ENCODE results near the gene TBC1D22A. TPM values are rescaled to one million over a fixed set of nuclear protein-coding genes. Genes with fewer than 3 reads are reported as not detected.
A peak's percentile ranks its signal among the peaks of the same experiment; 100 is the strongest.

Gene TBC1D22A
- total and polyA plus RNA-seq, 2 experiments from 2014 or later, result 9.6 to 13.3 TPM

GRCh38 chr22:47136671-47137070 lies 374.2 kb downstream of the TBC1D22A start:
- Histone ChIP-seq H4K20me1 (replicated peaks; ENCODE audit: insufficient read depth) (no peaks in the 10 kb centered on the region), H3K4me1 (ENCODE audit: insufficient read depth) (no peaks in the 10 kb centered on the region), H3K36me3 (ENCODE audit: insufficient read depth) (no peaks in the 10 kb centered on the region), H3K27me3 (ENCODE audit: insufficient read depth) (no peaks in the 10 kb centered on the region), H3K4me3 (no peak overlapping the region), H3K9me2 (ENCODE audit: insufficient read depth) (no peaks in the 10 kb centered on the region), H3K4me2 (no peak overlapping the region), H2AFZ (no peak overlapping the region), H3K79me2 (replicated peaks; ENCODE audit: insufficient read depth) (no peaks in the 10 kb centered on the region), H3F3A (replicated peaks; ENCODE audit: low read depth) (no peaks in the 10 kb centered on the region), H3K27ac (ENCODE audit: low read depth) (no peak overlapping the region)
- no peaks in the 10 kb centered on the region for H3K36me3 Mint-ChIP-seq (ENCODE audit: low read depth)
- DNase-seq (ENCODE audit: low spot score), result no peak
- no peak overlapping the region for H3K27ac Mint-ChIP-seq
- H3K4me1 Mint-ChIP-seq, result no peaks in the 10 kb centered on the region; the same call in 2 of the 3 replicates
- H3K4me3 Mint-ChIP-seq, result no peak overlapping the region
- H3K27me3 Mint-ChIP-seq (ENCODE audit: insufficient read depth, low read depth, poor library complexity), result peaks cover 6% of the 10 kb centered on the region
- TF ChIP-seq, protein P1, sequence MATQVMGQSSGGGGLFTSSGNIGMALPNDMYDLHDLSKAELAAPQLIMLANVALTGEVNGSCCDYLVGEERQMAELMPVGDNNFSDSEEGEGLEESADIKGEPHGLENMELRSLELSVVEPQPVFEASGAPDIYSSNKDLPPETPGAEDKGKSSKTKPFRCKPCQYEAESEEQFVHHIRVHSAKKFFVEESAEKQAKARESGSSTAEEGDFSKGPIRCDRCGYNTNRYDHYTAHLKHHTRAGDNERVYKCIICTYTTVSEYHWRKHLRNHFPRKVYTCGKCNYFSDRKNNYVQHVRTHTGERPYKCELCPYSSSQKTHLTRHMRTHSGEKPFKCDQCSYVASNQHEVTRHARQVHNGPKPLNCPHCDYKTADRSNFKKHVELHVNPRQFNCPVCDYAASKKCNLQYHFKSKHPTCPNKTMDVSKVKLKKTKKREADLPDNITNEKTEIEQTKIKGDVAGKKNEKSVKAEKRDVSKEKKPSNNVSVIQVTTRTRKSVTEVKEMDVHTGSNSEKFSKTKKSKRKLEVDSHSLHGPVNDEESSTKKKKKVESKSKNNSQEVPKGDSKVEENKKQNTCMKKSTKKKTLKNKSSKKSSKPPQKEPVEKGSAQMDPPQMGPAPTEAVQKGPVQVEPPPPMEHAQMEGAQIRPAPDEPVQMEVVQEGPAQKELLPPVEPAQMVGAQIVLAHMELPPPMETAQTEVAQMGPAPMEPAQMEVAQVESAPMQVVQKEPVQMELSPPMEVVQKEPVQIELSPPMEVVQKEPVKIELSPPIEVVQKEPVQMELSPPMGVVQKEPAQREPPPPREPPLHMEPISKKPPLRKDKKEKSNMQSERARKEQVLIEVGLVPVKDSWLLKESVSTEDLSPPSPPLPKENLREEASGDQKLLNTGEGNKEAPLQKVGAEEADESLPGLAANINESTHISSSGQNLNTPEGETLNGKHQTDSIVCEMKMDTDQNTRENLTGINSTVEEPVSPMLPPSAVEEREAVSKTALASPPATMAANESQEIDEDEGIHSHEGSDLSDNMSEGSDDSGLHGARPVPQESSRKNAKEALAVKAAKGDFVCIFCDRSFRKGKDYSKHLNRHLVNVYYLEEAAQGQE (IDR thresholded peaks at IDR 0.05; ENCODE audit: unreplicated experiment), result no peak
- TF ChIP-seq CREB1 (CRISPR knock-in tag; IDR thresholded peaks at IDR 0.05; ENCODE audit: low read depth) (no peak), STAT1 (IDR thresholded peaks at IDR 0.05; ENCODE audit: unreplicated experiment) (no peak)
- no peak for ATAC-seq
- no peaks in the 10 kb centered on the region for H3K9me3 Mint-ChIP-seq

DNA sequence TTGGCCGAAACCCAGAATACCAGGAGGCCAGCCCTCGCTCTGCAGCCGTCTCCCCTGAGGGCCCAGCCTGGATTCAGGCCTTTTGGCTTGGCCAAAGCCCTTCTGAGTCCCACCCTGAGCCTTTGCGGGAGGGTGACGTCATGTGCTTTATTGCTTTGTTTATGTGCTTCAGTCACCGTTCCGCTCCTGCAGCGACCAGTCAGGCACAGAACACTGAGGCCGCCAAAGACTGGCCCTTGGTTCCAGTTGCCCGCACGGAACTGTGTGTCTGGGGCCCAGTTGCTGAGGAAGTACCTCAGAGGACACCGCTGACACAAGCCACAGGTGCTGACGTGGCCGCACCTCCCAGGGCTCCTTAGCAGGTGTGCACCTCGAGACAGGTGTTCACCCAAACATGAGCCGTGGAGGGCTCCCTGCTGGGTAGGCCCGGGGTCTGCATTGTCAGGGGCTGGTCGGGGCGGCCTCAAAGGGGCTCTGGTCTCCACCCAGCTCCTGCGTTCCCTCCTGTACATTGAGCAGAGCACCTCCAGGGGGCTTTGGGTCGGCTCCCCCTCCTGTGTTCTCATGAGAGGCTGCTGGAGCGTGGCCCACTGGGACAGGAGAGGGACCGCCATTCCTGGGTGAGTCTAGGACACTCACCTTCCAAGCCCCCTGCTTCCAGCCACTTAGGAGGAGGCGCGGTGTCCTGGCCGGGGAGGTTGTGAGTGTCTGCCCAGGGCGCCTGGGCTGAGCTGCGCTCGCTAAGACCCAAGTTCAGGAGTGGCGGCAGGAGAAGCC lies 376.8 kb downstream of the TBC1D22A start:
- no peaks in the 10 kb centered on the region for H3F3A ChIP-seq (replicated peaks; ENCODE audit: low read depth)
- Mint-ChIP-seq H3K36me3 (ENCODE audit: low read depth) (no peaks in the 10 kb centered on the region), H3K27me3 (ENCODE audit: insufficient read depth, low read depth, poor library complexity) (peaks cover 6% of the 10 kb centered on the region), H3K9me3 (no peaks in the 10 kb centered on the region), H3K4me3 (no peak overlapping the region), H3K4me1 (no peaks in the 10 kb centered on the region), H3K27ac (0 out of 2 replicates have a peak overlapping the region, but pooled peaks have one; percentile 28)
- no peak overlapping the region for H3K4me2 ChIP-seq
- no peak for TF ChIP-seq EZH2phosphoT487 (IDR thresholded peaks at IDR 0.05; ENCODE audit: unreplicated experiment)
- TF ChIP-seq, protein P2, sequence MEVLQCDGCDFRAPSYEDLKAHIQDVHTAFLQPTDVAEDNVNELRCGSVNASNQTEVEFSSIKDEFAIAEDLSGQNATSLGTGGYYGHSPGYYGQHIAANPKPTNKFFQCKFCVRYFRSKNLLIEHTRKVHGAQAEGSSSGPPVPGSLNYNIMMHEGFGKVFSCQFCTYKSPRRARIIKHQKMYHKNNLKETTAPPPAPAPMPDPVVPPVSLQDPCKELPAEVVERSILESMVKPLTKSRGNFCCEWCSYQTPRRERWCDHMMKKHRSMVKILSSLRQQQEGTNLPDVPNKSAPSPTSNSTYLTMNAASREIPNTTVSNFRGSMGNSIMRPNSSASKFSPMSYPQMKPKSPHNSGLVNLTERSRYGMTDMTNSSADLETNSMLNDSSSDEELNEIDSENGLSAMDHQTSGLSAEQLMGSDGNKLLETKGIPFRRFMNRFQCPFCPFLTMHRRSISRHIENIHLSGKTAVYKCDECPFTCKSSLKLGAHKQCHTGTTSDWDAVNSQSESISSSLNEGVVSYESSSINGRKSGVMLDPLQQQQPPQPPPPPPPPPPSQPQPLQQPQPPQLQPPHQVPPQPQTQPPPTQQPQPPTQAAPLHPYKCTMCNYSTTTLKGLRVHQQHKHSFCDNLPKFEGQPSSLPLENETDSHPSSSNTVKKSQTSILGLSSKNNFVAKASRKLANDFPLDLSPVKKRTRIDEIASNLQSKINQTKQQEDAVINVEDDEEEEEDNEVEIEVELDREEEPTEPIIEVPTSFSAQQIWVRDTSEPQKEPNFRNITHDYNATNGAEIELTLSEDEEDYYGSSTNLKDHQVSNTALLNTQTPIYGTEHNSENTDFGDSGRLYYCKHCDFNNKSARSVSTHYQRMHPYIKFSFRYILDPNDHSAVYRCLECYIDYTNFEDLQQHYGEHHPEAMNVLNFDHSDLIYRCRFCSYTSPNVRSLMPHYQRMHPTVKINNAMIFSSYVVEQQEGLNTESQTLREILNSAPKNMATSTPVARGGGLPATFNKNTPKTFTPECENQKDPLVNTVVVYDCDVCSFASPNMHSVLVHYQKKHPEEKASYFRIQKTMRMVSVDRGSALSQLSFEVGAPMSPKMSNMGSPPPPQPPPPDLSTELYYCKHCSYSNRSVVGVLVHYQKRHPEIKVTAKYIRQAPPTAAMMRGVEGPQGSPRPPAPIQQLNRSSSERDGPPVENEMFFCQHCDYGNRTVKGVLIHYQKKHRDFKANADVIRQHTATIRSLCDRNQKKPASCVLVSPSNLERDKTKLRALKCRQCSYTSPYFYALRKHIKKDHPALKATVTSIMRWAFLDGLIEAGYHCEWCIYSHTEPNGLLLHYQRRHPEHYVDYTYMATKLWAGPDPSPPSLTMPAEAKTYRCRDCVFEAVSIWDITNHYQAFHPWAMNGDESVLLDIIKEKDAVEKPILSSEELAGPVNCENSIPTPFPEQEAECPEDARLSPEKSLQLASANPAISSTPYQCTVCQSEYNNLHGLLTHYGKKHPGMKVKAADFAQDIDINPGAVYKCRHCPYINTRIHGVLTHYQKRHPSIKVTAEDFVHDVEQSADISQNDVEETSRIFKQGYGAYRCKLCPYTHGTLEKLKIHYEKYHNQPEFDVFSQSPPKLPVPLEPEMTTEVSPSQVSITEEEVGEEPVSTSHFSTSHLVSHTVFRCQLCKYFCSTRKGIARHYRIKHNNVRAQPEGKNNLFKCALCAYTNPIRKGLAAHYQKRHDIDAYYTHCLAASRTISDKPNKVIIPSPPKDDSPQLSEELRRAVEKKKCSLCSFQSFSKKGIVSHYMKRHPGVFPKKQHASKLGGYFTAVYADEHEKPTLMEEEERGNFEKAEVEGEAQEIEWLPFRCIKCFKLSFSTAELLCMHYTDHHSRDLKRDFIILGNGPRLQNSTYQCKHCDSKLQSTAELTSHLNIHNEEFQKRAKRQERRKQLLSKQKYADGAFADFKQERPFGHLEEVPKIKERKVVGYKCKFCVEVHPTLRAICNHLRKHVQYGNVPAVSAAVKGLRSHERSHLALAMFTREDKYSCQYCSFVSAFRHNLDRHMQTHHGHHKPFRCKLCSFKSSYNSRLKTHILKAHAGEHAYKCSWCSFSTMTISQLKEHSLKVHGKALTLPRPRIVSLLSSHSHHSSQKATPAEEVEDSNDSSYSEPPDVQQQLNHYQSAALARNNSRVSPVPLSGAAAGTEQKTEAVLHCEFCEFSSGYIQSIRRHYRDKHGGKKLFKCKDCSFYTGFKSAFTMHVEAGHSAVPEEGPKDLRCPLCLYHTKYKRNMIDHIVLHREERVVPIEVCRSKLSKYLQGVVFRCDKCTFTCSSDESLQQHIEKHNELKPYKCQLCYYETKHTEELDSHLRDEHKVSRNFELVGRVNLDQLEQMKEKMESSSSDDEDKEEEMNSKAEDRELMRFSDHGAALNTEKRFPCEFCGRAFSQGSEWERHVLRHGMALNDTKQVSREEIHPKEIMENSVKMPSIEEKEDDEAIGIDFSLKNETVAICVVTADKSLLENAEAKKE (CRISPR knock-in tag; IDR thresholded peaks at IDR 0.05), result no peak
- TF ChIP-seq, protein P1 (IDR thresholded peaks at IDR 0.05; ENCODE audit: unreplicated experiment), result no peak
- TF ChIP-seq CREB1 (CRISPR knock-in tag; IDR thresholded peaks at IDR 0.05; ENCODE audit: low read depth), result no peak
- TF ChIP-seq NANOG (IDR thresholded peaks at IDR 0.05; ENCODE audit: borderline replicate concordance), result no peak
- DNase-seq (ENCODE audit: low spot score) (no peak), ATAC-seq (peak; percentile 32; the same call in 2 of the 3 replicates)
- H3K4me1 ChIP-seq (ENCODE audit: insufficient read depth), result no peaks in the 10 kb centered on the region
- H2AFZ ChIP-seq, result no peak overlapping the region
- H3K36me3 ChIP-seq (ENCODE audit: insufficient read depth), result no peaks in the 10 kb centered on the region
- H3K27me3 ChIP-seq (ENCODE audit: insufficient read depth), result no peaks in the 10 kb centered on the region
- H3K9me2 ChIP-seq (ENCODE audit: insufficient read depth), result no peaks in the 10 kb centered on the region
- H3K27ac ChIP-seq (ENCODE audit: low read depth), result no peak overlapping the region
- no peak overlapping the region for H3K4me3 ChIP-seq
- no peaks in the 10 kb centered on the region for H3K79me2 ChIP-seq (replicated peaks; ENCODE audit: insufficient read depth)
- H4K20me1 ChIP-seq (replicated peaks; ENCODE audit: insufficient read depth), result no peaks in the 10 kb centered on the region
